Endometrial microvascular endothelial cells (primary cell): Measurements from ENCODE around the gene IL21R. TPM values are rescaled to one million over a fixed set of nuclear protein-coding genes. Genes with fewer than 3 reads are reported as not detected.

Experiments used
- in situ Hi-C: cut with HindIII; loops from 2 replicates; pipeline ENCODE4 v1.10.0; 2017; ENCODE audit warnings: low sequenced_read_pairs, low pct_unique_long_range_greater_than_20kb; ENCODE audit errors: inconsistent ontology term
- total RNA-seq: library from RNA; depleted of rRNA; stranded (reverse); fragments of >200 nt; gene quantifications from one replicate; pipeline ENCODE4 v1.2.3, GENCODE V29; 2015; ENCODE audit errors: inconsistent ontology term

The IL21R gene
- total RNA-seq, 1 donor from 2014 or later = not detected

DNA sequence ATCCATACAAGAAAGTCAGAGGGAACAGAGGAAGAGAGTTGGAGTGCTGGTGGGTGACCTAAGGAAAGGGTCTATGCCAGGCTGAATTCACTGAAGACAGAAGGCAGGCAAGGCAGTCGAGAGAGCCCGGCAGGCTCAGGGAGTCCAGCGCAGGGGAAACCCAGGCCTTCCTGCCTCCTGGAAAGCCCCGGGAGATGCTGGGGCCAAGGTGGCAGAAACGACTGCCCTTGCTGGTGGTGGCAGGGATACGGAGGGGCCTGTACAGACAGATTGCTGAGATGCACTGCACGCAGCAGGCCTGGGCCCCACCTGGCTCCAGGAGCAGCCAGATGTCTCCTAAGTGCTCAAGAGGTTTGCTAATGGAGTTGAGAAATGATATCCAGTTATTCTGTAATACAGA lies 87.9 kb downstream of the IL21R start:
- in situ Hi-C loops = no loop called here

DNA sequence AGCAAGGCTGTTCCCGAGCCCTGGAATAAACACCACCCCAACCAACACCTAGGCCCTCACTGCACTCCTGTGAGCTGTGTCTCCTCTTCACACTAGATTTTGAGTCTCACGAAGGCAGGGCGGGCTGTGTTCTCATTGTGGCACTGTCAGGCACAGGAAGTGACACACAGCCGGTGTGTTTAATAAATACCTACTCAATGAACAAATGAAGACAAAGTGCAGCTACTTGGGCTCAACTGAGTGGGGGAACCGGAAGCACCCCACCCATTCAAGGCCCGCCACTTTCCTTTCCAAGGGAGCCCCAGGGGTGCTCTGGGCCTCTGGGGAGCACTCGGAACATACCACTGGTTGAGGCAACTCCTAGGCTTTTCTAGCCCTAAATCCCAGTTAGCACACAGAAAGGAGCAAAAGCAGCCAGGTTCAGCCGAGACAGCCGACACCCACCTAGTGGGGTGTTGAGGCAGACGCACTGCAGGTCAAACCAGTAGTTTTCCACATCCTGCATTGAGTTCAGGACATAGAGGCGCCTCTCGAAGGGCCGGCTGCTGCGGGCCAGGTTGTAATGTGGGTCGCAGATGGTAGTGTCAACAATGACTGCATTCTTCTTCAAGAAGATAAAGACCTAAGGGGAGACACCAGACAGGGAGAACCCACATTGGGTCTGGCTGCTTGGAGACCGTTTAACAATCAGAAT lies 90.1 kb downstream of the IL21R start:
- in situ Hi-C loops = no loop called here

DNA sequence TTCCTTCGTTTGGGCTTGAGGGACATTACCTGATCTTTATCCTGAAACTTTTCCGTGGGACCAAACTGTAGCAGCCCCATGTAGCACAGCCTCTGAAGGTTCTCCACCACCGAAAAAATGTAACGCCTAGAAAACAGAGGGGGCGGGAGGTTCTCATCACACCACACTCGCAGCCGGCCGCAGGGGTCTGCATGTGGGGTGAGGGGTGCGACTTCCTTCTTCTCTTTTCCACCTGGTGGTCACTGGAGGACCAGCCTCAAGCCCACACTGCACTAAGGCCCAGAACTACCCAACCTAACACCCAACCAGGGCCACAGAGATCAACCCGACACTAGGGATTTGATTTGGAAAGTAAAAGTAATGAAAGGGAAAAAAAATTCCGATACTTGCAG lies 90.6 kb downstream of the IL21R start:
- in situ Hi-C loops = no loop called here

DNA sequence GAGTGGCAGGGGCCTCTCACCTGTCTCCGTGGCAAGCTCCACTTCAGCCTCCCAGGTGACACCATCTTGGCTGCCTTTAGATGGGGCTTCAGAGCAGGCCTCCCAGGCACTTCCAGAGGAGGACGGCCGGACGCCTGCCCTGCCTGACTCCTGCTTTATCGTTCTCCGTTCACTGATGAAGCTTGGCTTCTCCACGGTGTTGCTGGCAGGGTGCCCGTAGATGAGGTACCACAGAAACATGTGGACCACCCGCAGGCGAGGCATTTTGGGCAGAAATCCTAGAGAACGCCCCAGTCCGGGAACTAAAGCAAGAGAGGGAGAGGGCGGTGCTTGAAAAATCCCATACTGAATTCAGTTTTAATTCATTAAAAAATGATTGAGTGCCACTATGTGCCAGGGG lies 93.2 kb downstream of the IL21R start:
- in situ Hi-C loops = no loop called here

DNA sequence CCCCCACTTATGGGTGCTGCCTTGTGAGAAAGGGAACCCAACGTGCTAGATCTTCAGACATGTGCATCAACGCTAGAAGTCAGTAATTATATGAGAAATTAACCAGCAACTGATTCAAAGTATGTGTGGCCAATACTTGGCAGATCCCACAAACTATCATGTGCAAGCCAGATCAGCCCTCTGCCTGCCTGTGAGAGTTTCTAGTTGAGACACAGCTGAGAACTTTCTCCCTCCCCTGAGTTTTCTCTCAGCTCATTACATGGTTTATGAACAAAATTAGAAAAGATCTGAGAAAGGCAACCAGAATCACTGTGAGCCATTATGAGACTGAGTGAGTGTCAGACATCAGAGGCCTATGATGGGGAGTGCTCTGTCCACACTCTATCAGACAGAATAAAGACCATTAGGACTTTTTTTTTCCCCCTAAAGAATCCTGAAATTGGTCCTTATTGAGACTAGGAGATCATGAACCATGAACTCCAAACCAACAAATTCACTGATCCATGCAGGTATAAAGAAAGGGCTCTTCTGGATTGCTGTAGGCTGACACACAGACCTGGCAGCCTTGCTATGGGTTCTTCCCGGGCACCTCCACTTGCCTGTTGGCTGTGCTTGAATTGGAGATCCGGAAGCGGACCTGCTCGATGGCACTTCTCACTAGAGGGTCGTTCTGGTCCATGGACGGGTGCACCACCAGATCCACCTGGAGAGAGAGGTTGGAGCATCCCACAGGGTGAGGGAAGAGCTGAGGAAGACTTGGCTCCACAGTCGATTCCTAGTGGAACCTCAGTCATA lies 96.3 kb downstream of the IL21R start:
- in situ Hi-C loops = no loop called here

DNA sequence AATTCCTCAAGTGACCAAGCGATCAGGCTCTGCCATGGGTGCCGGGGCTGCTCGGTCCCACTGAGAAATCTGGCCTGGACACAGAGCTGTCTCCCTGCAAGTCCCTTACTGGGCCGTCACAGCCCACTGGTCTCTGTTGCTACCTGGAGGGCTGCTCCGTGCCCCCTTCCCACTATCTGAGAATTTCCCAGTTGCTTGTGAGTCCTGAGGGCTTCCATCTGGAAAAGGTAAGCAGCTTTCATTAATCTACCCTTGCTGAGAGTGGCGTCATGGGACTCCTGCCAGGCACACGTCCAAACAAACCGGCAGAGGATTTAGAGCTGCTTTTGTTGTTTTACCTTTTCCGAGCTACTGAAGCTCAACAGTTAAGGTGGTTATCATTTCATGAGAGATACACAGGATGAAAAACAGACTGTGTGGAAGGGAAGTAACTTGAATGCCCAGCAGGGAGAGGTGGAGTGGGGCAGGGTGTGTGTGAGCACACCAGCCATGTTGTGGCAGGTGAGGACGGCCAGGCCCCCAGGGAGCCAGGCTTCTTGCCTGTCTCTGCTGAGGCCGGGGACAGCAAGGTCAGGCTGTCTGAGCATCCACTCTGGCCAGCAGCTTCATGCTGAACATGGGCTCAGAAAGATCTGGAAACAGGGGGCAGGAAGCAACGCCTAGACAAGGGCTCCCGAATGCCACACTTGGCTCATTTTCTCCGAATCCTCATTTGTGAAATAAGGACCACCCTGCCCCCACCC lies 97.1 kb downstream of the IL21R start:
- in situ Hi-C loops = no loop called here

DNA sequence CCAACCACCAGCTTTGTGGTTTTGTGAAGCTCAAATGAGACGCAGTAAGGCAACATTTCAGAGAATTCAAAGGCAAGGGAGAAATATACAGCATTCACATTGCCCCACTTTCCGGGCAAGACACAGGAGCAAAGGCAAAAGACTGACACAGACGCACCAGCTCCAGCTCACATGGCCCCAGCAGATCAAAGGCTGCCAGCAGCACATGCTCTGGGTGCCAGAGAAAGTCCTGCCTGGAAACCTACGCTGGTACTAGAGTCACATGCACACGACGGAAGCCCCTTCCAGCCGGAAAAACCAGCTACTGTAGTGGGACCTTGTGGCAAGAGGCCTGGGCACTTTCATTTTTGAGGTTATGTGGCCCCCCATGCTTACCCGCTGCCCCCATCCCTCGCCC lies 97.7 kb downstream of the IL21R start:
- in situ Hi-C loops = no loop called here

DNA sequence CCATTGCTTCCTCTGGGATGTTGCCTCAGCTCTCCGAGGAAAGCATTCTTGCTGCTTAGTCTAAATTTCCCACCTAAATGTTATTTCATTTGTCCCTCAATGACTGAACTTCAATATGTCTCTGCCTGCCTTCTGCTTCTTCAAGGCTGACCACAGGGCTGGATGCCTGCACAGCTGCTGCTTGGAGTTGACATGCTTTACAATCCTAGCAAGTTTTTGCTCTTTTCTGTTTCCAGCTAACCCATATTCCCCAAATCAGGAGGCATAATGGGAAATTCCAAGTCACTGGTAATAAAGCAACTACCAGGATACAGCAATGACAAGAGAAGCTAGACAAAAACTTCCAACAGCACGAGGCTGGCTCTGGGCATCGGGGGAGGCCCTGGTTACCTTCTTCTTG lies 98.8 kb downstream of the IL21R start:
- in situ Hi-C loops = no loop called here

Other genes starting within 250 kb of the IL21R start
- 3.3 TPM for gene KDM8, start 198.6 kb upstream of the IL21R start, total RNA-seq
- 53.4 TPM for gene NSMCE1, start 133.4 kb upstream of the IL21R start, total RNA-seq
- gene IL4R, start 88.2 kb upstream of the IL21R start, total RNA-seq = 81.6 TPM
- 68.9 TPM for gene GTF3C1, start 147.7 kb downstream of the IL21R start, total RNA-seq
- gene KATNIP, start 148.0 kb downstream of the IL21R start, total RNA-seq = 8.3 TPM